HL-60/S4 (cell line): Measurements from ENCODE around the gene CFAP65.

Source experiments
- in situ Hi-C: fragments of 300-500 bp; cut with MboI; formaldehyde crosslinking; loops from 2 replicates; pipeline ENCODE4 v1.14.3; 2022; ENCODE audit warnings: low sequenced_read_pairs

The CFAP65 gene

GRCh38 chr2:218995561-218995960, 45.8 kb downstream of the CFAP65 start:
- in situ Hi-C loops: no loop called here

DNA sequence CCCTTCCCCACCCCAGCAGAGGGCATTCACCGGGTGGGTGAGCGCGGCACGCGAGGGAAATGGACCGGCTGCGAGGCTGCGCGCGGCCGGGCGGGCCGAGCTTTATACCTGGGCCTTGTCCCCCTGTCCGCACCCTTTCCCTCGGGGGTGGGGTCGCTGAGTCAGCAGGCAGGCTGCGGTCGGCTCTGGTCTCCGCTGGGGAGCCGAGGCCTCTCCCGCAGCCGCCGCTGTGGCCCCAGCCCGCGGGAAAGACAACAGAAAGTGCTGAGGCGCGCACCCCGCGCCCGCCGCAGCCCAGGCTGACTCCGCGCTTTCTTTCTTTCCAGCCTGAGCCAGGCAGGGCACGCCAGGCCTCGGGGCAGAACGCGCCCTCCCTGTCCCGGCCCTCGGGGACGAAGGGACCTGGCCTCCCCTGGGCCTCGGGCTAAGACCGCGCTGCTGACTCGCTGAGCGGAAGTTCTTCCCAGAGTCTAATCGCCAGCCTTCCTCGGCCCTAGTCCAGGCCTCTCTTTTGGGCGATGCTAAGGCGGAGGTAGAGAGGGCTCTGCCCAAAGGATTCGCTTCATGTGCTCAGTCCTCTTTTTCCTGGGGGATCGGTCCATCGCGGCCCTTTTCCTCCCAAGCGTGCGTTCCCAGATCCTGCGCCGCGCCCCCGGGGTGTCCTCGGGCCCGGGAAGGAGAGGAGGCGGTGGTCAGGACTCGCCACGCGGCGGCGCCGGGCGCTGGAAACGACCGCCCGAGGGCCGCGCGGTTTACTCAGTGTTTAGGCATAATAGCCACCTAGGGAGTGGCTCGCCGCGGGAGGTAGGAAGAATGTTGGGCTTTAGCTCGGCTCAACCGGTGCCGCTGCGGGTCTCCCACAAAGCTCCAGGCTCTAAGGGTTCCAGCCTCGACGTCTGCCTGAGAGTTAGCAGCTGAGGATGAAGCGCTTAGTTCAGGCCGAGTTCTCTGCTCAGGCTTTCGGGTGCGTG, 47.7 kb downstream of the CFAP65 start, which contains the start of gene CRYBA2:
Gene CRYBA2, minus strand, starts transcription at position 78 of the 971 bp plus-strand sequence. CDS start 246 bp downstream, outside the sequence.
- in situ Hi-C loops: no loop called here

GRCh38 chr2:218992703-218993344, 48.5 kb downstream of the CFAP65 start:
- in situ Hi-C loops: no loop called here

- in situ Hi-C loops: no loop called here
Measured at GRCh38 chr2:218992196-218992595, 49.1 kb downstream of the CFAP65 start.

DNA sequence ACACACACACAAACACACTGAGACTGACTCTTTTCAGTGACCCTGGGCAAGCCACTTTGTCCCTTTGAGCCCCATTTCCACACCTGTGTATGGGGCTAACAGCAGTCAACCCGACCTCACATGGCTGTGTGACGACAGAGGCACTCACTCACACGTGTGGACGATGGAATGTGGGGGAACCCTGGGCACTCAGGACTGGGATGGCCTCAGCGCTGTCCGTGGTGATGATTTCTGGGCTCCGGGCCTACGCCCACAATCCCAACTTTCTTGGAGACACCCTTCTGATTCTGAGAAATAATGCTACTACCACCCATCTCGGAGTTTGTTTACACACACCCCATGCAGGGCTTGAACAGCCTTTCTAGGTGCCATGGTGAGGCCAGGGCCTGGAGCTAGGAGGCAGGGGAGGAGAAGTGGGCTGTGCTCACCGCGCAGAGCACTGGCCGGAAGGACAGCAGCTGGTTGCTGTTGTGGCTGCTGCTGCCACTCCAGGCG, 49.6 kb downstream of the CFAP65 start:
- in situ Hi-C loops: no loop called here

DNA sequence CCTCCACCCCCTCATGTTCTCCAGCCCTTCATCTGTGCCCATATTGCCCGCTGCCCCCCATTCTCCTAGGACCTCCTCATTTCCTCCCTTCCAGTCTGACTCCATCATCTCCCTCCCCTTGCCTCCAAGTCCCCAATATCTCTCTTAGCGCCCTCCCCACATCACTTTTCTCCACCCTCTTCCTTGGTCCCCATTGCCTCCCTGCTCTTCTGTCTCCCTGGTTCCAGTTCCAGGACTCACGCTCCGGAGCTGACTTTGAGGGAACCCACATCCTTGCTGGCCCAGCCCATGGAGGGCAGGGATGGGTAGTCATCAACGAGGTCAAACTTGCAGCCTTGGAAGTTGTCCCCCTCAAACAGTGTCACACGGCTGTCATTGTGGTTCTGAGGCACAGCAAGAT, 50.7 kb downstream of the CFAP65 start:
- in situ Hi-C loops: no loop called here

DNA sequence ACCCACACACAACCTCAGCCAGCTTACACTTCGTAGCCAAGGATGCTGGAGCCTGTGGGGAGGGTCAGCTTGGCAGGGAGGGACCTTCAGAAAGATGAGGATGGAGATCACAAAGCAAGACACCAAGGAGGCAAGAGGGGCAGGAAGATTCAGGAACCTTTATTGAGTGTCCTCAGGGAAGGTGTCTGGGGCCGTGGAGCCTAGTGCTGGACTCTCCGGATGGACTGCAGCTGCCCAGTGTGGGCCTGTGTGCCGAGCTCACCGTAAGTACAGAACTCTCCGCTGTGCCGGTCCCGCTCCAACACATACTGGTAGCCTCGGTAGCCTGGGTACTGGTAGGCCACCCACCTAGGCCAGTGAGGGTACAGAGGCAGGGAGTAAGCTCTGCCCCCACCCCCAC, 51.3 kb downstream of the CFAP65 start:
- in situ Hi-C loops: no loop called here

DNA sequence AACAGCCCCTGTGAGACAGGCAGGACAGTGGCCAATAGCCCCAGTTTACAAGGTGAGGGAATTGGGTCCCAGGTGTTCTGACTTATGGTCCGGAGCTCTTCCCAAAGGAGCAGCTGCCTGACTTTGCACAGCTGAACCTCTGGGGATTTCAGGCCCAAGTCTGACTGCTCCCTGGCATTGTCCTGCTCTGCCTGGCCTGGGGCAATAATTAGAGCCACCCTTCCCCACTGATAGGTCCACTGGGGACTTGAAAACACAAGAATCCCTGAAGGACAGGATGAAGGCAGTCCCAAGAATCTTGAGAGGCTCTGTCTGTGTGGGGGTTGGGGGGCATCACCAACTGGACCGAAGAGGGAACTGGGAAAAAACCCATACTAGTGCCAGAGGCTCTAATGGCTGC, 52.7 kb downstream of the CFAP65 start:
- in situ Hi-C loops: no loop called here

GRCh38 chr2:218988164-218988563, 53.2 kb downstream of the CFAP65 start:
- in situ Hi-C loops: no loop called here

DNA sequence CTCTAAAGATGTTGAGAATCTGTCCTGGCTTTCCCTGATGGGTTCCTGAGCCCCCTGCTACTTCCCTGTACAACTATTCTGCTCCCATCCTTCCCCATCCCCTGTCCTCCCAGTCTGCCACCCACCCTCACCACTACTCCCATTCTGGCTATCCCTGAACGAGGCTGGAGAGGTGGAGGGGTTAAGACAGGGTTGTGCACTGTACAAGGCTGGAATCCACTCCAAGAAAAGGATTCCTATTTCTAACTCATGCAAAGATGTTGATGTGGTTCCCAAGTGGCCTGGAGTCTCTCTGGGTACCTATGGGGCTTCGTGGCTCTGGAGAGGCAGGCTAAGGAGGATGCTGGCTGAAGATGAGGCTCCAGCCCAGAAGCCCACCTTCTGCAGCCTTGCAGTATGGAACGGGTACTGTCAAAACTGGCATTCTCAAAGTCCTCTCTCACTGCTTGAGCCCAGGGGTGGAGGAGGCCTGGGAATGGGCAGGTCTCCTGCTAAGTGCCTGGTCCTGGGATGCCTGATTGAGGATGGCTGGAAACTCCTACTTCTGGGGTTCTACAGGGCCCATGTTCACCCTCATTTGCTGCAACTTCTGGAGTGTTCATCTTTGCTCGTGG, 55.1 kb downstream of the CFAP65 start:
- in situ Hi-C loops: no loop called here

DNA sequence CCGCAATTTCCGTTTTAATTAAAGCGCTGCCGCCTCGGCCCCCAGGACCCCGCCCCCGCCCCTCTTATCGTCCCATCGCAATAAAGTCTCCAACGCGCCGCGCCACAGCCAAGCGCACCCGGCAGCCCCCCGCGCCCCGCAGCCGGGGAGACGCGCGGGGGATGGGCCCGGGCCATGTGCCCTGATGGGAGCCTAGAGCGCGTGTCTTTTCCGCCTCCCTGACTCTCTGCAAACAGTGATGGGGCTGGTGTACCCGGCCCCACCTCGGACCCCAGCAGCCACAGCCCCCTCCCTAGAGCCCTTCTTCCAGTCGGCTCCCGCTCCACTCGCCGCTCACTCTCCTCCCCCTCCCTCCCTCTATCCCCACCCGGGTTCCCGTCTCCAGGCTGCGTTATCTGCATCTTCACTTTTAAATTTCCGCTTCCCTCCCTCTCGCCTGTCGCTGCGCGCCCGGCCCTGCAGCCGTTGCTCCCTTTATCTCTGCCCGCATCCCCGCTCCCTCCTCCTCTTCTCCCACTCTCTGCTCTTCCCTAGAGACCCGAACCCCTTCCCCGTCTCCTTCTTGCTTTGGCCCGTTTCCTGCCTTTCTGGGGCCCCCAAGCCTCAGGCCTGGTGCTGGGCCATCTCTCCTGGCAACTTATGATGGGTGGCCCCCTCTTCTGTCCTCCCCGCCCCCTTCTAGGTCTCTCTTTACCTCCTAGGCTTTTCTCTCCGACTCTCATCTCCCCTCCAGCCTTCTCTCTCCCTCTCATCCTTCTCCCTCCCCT, 55.8 kb downstream of the CFAP65 start:
- in situ Hi-C loops: no loop called here

DNA sequence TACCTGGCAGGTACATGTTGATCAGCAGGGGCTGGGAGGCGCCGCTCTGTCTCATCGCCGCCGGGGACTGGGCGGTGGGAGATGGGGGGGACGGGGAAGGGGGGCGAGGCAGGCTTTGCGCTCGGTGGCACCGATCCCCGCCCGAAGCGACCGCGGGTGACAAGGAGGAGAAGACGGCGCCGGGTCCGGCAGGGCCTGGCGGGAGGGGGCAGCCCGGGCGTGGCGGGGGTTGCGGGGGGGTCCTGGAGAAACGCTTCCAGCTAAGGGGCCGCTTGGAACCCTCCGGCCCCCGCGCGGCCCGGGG, 56.3 kb downstream of the CFAP65 start, which contains the start of gene FEV:
Gene FEV, minus strand, starts transcription at position 164 of the 304 bp plus-strand sequence. Its CDS starts 109 bp downstream, at position 55.
- in situ Hi-C loops: no loop called here

- in situ Hi-C loops: no loop called here
Measured at GRCh38 chr2:218984239-218985020, 56.9 kb downstream of the CFAP65 start.

DNA sequence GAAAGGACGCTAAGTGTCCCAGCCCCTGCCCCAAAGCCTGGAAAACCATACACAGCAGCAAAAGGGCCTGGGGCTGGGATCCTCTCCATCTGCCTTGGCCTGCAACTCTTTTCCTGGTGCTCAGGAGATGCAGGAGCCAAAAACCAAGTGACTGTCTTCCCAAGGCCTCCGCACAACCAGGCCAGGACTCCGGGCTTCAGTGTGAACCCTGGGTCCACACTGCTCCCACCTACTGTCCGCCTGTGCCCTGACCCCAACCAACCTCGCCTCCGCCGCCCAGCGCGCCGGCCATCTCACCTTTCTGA, 57.4 kb downstream of the CFAP65 start:
- in situ Hi-C loops: no loop called here

- in situ Hi-C loops: no loop called here
Measured at GRCh38 chr2:218983263-218983933, 57.9 kb downstream of the CFAP65 start.

GRCh38 chr2:218982586-218983262, 58.6 kb downstream of the CFAP65 start:
- in situ Hi-C loops: no loop called here

- in situ Hi-C loops: no loop called here
Measured at GRCh38 chr2:218981881-218982585, 59.3 kb downstream of the CFAP65 start.

DNA sequence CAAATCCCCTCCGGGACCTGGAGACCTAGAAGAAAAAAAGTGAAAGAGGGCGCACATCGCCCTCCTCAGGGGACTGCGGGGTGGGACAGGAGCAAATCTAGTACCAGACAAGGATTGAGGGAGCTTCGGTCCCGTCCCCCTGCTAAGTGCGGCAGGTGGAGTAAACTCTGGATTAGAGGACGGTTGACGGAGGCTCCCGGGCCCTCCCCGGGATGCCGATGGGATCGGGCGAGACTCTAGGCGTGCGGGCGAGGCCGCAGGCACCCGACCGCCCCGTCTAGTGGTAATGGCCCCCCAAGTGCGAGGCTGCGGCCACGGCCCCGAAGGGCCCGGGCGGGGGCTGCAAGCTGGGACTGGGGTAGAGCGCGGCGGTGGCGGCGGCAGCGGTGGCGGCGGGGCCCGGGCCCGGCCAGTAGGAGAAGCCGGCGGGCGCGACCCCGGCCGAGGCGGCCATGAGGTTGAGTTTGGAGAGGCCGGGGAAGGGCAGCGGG, 59.9 kb downstream of the CFAP65 start:
- in situ Hi-C loops: no loop called here
